ENCODE results near the gene KLK7.
"Not testable (repeated sequence)": the region's sequence is repeated elsewhere in the genome, so short reads cannot be mapped to it uniquely, and the experiment has no call there.

KLK7 gene

DNA sequence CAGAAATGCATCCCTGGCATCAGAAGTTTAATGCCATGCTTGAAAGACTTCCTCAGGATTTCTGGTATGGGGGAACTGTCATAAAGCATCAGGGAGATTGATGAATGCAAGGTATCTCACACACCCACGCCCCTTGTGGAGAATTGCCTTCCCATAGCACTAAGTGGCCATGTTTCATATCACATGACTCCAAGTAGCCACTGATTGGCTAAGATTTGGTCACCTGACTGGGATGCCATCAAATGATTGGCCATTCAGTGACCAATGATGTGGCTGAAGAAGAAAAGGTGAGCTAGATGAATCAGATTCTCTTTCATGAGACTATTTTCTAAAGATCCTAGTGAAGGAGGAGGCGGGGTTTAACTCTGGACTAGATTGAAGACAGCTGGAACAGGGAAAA is 10.4 kb upstream of the KLK7 start:
- peak; percentile 22 for DNase-seq (ENCODE audit: low read depth)

GRCh38 chr19:50992666-50993035 is 8.9 kb upstream of the KLK7 start:
- no peak overlapping the region for H3K4me3 ChIP-seq (ENCODE audit: low read depth, low read length)
- no peak for TF ChIP-seq CTCF (IDR thresholded peaks at IDR 0.05; ENCODE audit: low read depth, low read length)
- DNase-seq (ENCODE audit: low read depth), result no peak

More for the DNA sequence above, 10.4 kb upstream of the KLK7 start:
- TF ChIP-seq POLR2A (IDR thresholded peaks at IDR 0.05; ENCODE audit: extremely low read depth, insufficient read length) (no peak), MYC (IDR thresholded peaks at IDR 0.05; ENCODE audit: low read depth, low read length) (no peak), MAX (IDR thresholded peaks at IDR 0.05; ENCODE audit: low read depth, low read length) (no peak), CTCF (IDR thresholded peaks at IDR 0.05; ENCODE audit: low read depth, low read length) (no peak)
- no peak overlapping the region for H3K4me3 ChIP-seq (ENCODE audit: low read depth, low read length)

GRCh38 chr19:50984416-50984815 is 699 bp upstream of the KLK7 start:
- DNase-seq (ENCODE audit: low read depth); H3K4me3 ChIP-seq (ENCODE audit: low read depth, low read length): not testable (repeated sequence)

GRCh38 chr19:50982186-50982585 is 1.5 kb downstream of the KLK7 start:
- DNase-seq (ENCODE audit: low read depth), result no peak
- no peak overlapping the region for H3K4me3 ChIP-seq (ENCODE audit: low read depth, low read length)
- TF ChIP-seq MYC (IDR thresholded peaks at IDR 0.05; ENCODE audit: low read depth, low read length), result no peak
- no peak for TF ChIP-seq CTCF (IDR thresholded peaks at IDR 0.05; ENCODE audit: low read depth, low read length)
- TF ChIP-seq MAX (IDR thresholded peaks at IDR 0.05; ENCODE audit: low read depth, low read length), result no peak
- no peak for TF ChIP-seq POLR2A (IDR thresholded peaks at IDR 0.05; ENCODE audit: extremely low read depth, insufficient read length)

GRCh38 chr19:50981587-50982146 is 2.0 kb downstream of the KLK7 start:
- no peak for TF ChIP-seq MAX (IDR thresholded peaks at IDR 0.05; ENCODE audit: low read depth, low read length)
- no peak overlapping the region for H3K4me3 ChIP-seq (ENCODE audit: low read depth, low read length)
- DNase-seq (ENCODE audit: low read depth), result no peak

GRCh38 chr19:50980208-50980607 is 3.5 kb downstream of the KLK7 start:
- no peak overlapping the region for H3K4me3 ChIP-seq (ENCODE audit: low read depth, low read length)
- TF ChIP-seq POLR2A (IDR thresholded peaks at IDR 0.05; ENCODE audit: extremely low read depth, insufficient read length) (no peak), CTCF (IDR thresholded peaks at IDR 0.05; ENCODE audit: low read depth, low read length) (no peak), MAX (IDR thresholded peaks at IDR 0.05; ENCODE audit: low read depth, low read length) (no peak), MYC (IDR thresholded peaks at IDR 0.05; ENCODE audit: low read depth, low read length) (no peak)
- DNase-seq (ENCODE audit: low read depth), result no peak

DNA sequence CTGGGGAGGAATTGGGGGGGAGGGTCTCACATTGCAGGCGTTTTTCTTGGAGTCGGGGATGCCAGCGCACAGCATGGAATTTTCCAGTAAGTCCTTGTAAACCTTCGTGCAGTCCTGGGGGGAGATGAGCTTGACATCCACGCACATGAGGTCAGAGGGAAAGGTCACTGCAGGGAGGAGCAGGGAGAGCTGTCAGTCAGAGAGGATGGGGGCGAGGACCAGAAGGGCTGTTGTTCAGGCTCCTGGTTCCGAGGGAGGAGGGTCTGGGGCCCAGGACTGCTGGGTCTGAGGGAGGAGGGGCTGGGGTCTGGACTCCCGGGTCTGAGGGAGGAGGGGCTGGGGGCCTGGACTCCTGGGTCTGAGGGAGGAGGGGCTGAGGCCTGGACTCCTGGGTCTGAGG is 4.0 kb downstream of the KLK7 start:
- TF ChIP-seq POLR2A (IDR thresholded peaks at IDR 0.05; ENCODE audit: extremely low read depth, insufficient read length) (no peak), CTCF (IDR thresholded peaks at IDR 0.05; ENCODE audit: low read depth, low read length) (no peak), MAX (IDR thresholded peaks at IDR 0.05; ENCODE audit: low read depth, low read length) (no peak), MYC (IDR thresholded peaks at IDR 0.05; ENCODE audit: low read depth, low read length) (no peak)
- DNase-seq (ENCODE audit: low read depth), result no peak
- no peak overlapping the region for H3K4me3 ChIP-seq (ENCODE audit: low read depth, low read length)

Measured in NB4 (cell line).